GM21576 (cell line): Measurements from ENCODE around the gene SIVA1.

Experiments used
- ATAC-seq: cut with Tn5 transposase; IDR thresholded peaks from one replicate; pipeline ENCODE4 v1.9.1; 2021; ENCODE audit warnings: mild to moderate bottlenecking, moderate library complexity; ENCODE audit not compliant: unreplicated experiment

Gene SIVA1

GRCh38 chr14:104782086-104782807 is 29.3 kb downstream of the SIVA1 start:
- no peak for ATAC-seq

DNA sequence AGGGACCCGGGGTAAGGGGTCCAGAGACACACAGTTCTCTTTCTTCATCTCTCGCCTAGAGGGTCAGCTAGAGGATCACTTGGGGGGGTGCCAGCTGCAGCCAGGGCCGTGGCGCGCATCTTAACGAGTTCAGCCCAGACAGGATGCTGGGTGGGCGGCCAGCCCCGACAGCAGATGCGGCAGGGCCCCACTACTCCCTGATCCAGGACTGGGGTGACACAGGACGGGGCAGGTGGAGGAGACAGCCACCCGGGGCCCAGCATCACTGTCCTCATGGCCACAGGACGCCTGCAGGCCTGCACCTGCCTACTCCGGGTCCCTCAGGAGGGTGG is 29.8 kb downstream of the SIVA1 start:
- ATAC-seq = no peak

DNA sequence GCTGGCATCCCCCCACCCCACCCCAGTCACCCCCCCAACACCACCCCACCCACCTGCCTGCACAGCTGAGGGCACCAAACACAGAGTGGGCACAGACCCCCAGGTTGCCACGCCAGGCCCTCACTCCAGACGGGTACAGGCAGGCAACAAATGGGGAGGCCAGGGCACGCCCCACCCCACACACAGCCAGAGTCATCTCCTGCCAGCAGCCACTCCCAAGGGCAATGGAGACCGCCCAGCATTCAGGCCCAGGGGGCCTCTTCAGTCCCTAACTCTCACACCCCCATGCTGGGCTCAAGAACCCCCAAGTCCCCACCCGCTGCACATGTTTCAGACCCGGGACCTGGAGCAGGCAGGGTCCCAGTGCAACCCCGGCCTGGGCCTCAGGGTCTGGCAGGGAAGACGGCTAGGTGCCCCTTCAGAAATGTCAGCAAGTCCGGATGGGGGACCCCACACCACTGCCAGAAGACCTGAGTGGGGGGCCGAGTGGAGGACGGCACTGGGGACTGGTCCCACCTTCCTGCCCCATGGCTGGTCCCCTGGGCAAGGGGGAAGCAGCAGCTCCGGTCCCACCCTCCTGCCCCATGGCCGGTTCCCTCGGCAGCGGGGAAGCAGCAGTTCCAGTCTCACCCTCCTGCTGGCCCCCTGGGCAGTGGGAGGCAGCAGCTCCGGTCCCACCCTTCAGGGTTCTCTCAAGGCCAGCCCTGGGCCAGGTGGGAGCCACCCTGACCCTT is 30.7 kb downstream of the SIVA1 start:
- ATAC-seq = no peak

DNA sequence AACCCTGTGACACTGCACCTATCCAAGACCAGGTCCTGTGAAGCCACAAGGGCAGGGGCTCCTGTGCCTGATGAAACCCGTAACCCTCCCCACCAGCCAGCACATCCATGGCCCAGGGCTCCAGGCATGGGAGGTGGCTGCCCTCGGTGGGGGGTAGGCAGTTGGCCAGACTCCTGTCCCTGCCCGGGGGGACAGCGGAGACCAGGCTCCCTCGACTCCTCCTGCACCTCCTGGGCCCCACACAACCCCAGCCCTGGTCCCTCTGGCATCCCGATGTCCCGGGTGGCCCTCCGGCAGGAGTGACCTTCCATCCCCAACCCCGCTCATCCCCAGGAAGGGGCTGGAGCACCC is 31.2 kb downstream of the SIVA1 start:
- ATAC-seq = no peak

DNA sequence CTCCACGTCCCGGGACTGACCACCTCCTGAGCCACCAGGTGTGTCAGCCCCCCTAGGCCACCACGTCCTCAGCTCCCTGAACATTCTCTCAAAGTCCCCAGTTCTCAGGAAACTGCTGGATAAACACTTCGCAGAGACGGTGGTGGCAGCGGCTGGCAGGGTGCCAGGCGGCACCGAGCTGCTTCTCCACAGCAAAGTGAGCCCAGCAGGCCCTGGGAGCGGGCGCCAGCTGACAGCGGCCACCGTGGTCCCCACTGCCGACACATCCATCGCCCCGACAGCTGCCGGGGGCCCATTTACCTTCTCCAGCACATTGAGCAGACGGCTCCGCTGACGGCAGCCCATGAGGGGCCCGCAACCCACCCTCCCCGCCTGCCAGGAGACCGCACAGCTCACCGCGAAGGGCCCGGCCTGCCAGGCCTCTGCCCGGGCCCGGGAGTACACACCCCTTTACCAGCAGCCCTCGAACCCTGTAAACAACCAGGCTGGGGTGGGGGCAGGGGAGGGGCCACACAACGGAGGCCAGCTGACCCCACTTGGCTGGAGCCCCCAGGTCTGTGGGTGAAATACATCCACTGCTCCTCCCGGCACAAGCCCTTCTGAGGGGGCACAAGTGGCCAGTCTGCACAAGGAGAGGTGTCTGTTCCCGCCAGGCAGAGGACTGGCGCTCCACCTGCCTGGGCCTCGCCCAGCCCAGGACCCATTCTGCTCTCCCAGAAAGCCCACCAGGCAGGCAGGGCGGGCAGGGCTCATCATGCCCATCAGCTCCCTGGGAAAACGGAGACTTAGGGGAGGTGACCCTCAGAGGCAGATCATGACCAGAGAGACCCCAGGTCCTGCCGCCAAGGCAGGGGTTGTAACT is 32.1 kb downstream of the SIVA1 start:
- ATAC-seq = no peak

DNA sequence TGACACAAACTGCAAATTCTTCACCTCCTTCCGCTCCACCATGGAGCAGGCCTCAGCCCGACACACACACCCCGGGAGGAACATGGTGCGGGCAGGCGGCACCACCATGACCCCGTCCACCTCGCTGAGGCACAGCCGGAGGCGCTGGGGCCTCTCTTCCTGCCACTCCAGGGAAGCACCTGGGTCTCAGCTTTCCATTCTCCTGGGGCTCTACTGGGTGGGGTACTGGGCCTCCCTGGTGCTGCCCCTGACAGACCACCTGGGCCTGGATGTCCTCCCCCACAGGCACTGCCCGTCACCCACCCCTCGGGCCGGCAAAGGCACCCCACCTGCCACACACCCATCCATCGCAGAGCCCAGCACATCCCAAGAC is 32.7 kb downstream of the SIVA1 start:
- no peak for ATAC-seq

DNA sequence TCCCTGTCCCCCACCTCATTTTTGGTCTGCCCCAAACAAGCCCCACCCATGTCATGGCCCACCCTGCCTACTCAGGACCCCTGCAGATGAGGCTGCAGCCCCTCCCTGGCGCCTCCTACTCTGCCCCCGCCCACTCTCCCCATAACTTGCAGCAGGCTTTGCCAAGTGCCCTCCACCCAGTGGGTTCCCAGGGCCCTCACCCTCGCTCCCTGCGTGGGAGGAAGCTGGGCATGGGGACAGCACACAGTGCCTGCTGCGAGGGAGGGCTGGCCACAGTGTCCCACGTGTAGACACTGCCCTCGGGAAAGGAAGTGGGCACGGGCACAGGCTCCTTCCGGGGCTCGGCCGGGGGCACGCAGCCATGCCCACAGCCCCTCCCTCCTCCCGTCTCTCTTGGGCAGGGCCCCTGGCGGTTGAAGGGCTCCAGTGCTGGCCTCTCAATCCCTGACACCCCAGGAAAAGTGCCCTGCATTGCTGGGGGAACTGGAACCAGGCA is 33.2 kb downstream of the SIVA1 start:
- ATAC-seq = no peak

DNA sequence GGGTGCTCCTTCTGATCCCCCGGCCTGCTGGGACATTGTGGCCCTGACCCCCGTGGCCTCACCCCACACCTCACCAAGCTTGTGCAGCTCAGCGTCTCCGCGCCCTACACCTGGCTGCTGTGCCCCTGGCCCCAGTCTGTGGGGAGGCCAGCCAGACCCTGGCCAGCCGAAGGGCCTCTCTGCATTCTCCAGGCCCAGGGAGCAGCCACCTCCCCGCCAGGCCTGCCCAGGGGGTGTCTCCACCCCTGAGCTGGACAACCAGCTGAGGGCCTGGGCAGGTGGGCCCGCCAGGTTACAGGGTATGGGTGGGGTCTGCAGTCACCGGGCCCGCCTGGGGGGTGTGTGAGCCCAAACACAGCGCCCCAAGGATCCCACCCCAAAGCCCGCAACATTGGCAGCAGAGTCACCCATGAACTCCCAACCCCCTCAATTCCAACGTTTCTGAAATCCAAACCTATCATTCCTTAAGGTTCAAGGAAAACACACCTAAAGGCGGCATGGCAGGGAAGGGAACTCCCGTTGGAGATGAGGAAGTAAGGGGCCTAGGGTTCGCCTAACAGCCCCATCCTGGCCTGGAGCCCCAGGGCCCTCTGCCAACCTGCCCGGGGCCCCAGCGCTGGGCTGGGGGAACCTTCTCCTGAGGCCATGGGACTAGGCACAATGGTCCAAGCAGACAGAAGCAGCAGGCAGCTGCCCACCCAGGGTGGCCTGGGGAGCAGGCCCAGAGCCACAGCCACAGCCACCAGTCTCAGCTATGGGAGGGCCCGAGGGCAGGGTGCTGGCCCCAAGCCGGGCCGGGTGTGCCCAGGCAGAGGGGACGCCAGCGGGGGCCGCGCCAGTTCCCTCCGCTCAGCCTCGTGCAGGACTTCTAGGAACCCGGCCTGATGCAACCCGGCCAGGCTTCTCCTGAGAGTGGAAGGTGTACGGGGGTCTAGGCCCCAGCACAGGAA is 34.1 kb downstream of the SIVA1 start:
- no peak for ATAC-seq

DNA sequence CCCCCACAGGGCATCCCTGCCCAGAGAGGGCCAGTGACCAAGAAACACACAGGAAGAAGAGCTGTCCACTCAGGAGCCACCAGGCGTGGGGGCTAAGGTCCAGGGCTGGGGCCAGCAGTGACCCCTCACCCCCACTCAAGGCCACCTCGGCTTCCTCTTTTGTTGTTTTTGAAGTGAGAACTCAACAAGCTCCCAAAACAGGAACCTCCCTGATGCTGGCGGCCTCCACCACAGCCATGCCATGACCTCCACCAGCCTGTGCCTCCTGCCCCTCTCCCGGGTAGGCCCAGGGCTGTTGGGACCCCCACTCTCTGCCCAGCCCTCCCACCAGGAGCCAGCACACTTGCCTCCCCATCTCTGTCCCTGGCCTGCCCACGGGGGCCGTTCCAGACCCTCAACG is 34.8 kb downstream of the SIVA1 start:
- no peak for ATAC-seq

GRCh38 chr14:104788161-104788818 is 35.3 kb downstream of the SIVA1 start:
- ATAC-seq = no peak

- no peak for ATAC-seq
These were observed 36.1 kb downstream of the SIVA1 start for GRCh38 chr14:104788873-104789663.

DNA sequence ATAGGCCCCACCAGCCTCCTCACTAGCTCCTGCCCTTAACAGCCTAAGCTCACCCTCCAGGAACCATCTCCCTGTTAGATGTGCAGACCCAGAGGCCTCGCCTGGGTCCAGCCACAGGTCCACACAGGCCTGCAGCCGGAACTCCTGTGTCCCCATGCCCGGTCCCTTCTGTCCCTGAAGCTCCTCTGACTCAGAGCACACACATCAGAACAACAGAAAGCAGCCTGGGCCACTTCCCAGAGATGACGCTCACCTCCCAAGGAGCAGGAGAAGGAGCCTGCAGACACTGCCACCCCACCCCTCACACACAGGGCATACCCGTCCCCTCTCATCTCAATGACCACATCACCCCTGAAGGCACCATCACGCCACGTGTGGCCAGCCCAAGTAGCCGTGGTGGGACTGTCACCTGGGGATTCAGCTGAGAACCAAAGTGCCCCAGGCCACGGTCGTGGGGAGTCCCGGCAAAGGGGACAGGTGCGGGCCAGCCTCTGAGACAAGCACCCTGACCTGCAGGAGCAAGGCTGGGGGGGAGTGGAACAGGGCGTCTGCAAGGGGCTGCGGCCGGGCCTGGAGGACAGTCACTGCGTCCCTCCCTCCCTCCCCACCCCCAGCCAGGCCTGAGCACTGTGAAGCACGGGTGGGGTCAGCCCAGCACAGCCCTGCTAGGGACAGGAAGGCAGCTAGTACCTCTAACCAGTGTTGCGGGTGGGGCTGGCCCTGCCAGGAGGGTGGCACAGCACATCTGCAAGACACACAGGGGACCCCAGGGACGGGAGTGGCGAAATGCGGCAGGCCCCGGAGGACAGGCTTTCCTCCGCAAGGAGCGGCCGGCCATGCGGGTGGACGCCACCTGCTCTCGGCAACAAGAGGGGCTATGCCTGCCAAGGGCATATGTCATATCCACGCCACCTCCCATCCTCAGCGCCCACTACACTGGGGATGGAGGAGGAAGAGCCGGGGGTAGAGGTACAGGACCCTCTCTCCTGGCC is 37.1 kb downstream of the SIVA1 start:
- no peak for ATAC-seq

GRCh38 chr14:104791425-104791824 is 38.5 kb downstream of the SIVA1 start:
- no peak for ATAC-seq

GRCh38 chr14:104792101-104792884 is 39.3 kb downstream of the SIVA1 start:
- no peak for ATAC-seq

GRCh38 chr14:104792945-104793702 is 40.2 kb downstream of the SIVA1 start:
- ATAC-seq = no peak

DNA sequence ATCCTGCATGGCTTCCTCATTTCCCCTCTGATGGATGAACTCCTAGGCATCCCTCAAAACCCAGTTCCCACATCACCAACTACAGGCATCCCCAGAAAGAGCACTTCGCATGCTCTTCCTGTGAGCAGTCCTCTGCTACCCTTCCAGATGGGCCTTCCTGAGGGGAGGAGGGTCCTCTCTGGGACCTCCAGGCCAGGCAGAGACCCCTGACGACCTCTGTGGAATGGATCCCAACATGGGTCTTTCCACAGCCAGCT is 40.7 kb downstream of the SIVA1 start:
- no peak for ATAC-seq

- ATAC-seq = no peak
These were observed 41.2 kb downstream of the SIVA1 start for GRCh38 chr14:104794099-104794498.
